ENCODE measurements around the gene SARNP. TPM values are rescaled to one million over a fixed set of nuclear protein-coding genes. Genes with fewer than 3 reads are reported as not detected.
A peak's percentile ranks its signal among the peaks of the same experiment; 100 is the strongest.

Gene SARNP
- total RNA-seq, 1 donor from 2014 or later, result 68.7 TPM

- no peak for DNase-seq (ENCODE audit: low read depth)
- no peak overlapping the region for H3K4me3 ChIP-seq (ENCODE audit: low read depth, low read length)
- no peak for FAIRE-seq
- H3K27me3 ChIP-seq (ENCODE audit: control insufficient read depth, insufficient read depth, low read length), result no peaks in the 10 kb centered on the region
- no peak for TF ChIP-seq CTCF (IDR thresholded peaks at IDR 0.05; ENCODE audit: insufficient read depth, low read length, severe bottlenecking)
- H3K36me3 ChIP-seq (ENCODE audit: control insufficient read depth, insufficient read depth, low read length), result peaks cover 10% of the 10 kb centered on the region
These were observed 98.2 kb downstream of the SARNP start for GRCh38 chr12:55719371-55719770.

GRCh38 chr12:55718624-55719275 is 98.8 kb downstream of the SARNP start:
- DNase-seq (ENCODE audit: low read depth), result no peak
- Histone ChIP-seq H3K4me3 (ENCODE audit: low read depth, low read length) (no peak overlapping the region), H3K36me3 (ENCODE audit: control insufficient read depth, insufficient read depth, low read length) (peaks cover 4% of the 10 kb centered on the region), H3K27me3 (ENCODE audit: control insufficient read depth, insufficient read depth, low read length) (no peaks in the 10 kb centered on the region)
- FAIRE-seq, result no peak
- no peak for TF ChIP-seq CTCF (IDR thresholded peaks at IDR 0.05; ENCODE audit: insufficient read depth, low read length, severe bottlenecking)

- H3K4me3 ChIP-seq (ENCODE audit: low read depth, low read length), result no peak overlapping the region
These were observed 99.5 kb downstream of the SARNP start for GRCh38 chr12:55718015-55718414.

GRCh38 chr12:55717011-55718007 is 100.2 kb downstream of the SARNP start:
- Histone ChIP-seq H3K4me3 (ENCODE audit: low read depth, low read length) (peak overlapping the region; percentile 77), H3K27me3 (ENCODE audit: control insufficient read depth, insufficient read depth, low read length) (no peaks in the 10 kb centered on the region)
- no peak for FAIRE-seq

More at GRCh38 chr12:55718015-55718414, 99.5 kb downstream of the SARNP start:
- FAIRE-seq (no peak), DNase-seq (ENCODE audit: low read depth) (no peak)
- no peak for TF ChIP-seq CTCF (IDR thresholded peaks at IDR 0.05; ENCODE audit: insufficient read depth, low read length, severe bottlenecking)
- Histone ChIP-seq H3K36me3 (ENCODE audit: control insufficient read depth, insufficient read depth, low read length) (peaks cover 2% of the 10 kb centered on the region), H3K27me3 (ENCODE audit: control insufficient read depth, insufficient read depth, low read length) (no peaks in the 10 kb centered on the region)

GRCh38 chr12:55716582-55716957 is 101.0 kb downstream of the SARNP start:
- peaks cover 2% of the 10 kb centered on the region for H3K36me3 ChIP-seq (ENCODE audit: control insufficient read depth, insufficient read depth, low read length)
- FAIRE-seq (no peak), DNase-seq (ENCODE audit: low read depth) (no peak)
- H3K4me3 ChIP-seq (ENCODE audit: low read depth, low read length), result peak overlapping the region; percentile 77
- H3K27me3 ChIP-seq (ENCODE audit: control insufficient read depth, insufficient read depth, low read length), result no peaks in the 10 kb centered on the region
- TF ChIP-seq CTCF (IDR thresholded peaks at IDR 0.05; ENCODE audit: insufficient read depth, low read length, severe bottlenecking), result no peak

More at GRCh38 chr12:55717011-55718007, 100.2 kb downstream of the SARNP start:
- H3K36me3 ChIP-seq (ENCODE audit: control insufficient read depth, insufficient read depth, low read length), result peaks cover 2% of the 10 kb centered on the region
- peak; percentile 76 for DNase-seq (ENCODE audit: low read depth)
- no peak for TF ChIP-seq CTCF (IDR thresholded peaks at IDR 0.05; ENCODE audit: insufficient read depth, low read length, severe bottlenecking)
